ENCODE measurements around the gene BOC. TPM values are rescaled to one million over a fixed set of nuclear protein-coding genes. Genes with fewer than 3 reads are reported as not detected.

The BOC gene
- total and polyA plus RNA-seq, 2 experiments from 2014 or later = 2.1 to 4.1 TPM

- Histone ChIP-seq H3K4me2 (no peak overlapping the region), H3K79me2 (replicated peaks; ENCODE audit: insufficient read depth) (no peaks in the 10 kb centered on the region), H4K20me1 (replicated peaks; ENCODE audit: insufficient read depth) (no peaks in the 10 kb centered on the region), H3K4me1 (ENCODE audit: insufficient read depth) (no peaks in the 10 kb centered on the region), H3K9me2 (ENCODE audit: insufficient read depth) (0 out of 2 replicates have a peak, but pooled peaks cover 2% of the 10 kb centered on the region), H3K27ac (ENCODE audit: low read depth) (no peak overlapping the region), H3K36me3 (ENCODE audit: insufficient read depth) (no peaks in the 10 kb centered on the region), H2AFZ (peak overlapping the region; percentile 43; the same call in 1 of the 2 replicates), H3K27me3 (ENCODE audit: insufficient read depth) (no peaks in the 10 kb centered on the region), H3F3A (replicated peaks; ENCODE audit: low read depth) (no peaks in the 10 kb centered on the region), H3K4me3 (no peak overlapping the region)
- DNase-seq (ENCODE audit: low spot score) = peak; percentile 29
- TF ChIP-seq STAT1 (IDR thresholded peaks at IDR 0.05; ENCODE audit: unreplicated experiment) = no peak
- peak; percentile 32 to 43; a peak in 3 of 4 replicates for TF ChIP-seq CTCF (conservative IDR thresholded peaks at IDR 0.05; ENCODE audit: low read depth in 2 of 2)
- peaks cover 18% of the 10 kb centered on the region for H3K4me1 Mint-ChIP-seq
- ATAC-seq = peak; percentile 56
- no peaks in the 10 kb centered on the region for H3K9me3 Mint-ChIP-seq
- no peaks in the 10 kb centered on the region; the same call in 2 of the 3 replicates for H3K36me3 Mint-ChIP-seq (ENCODE audit: low read depth)
- peaks cover 3% of the 10 kb centered on the region for H3K27me3 Mint-ChIP-seq (ENCODE audit: insufficient read depth, low read depth, poor library complexity)
- H3K4me3 Mint-ChIP-seq = no peak overlapping the region
- H3K27ac Mint-ChIP-seq = peak overlapping the region; percentile 18
Measured at GRCh38 chr3:113275929-113276750, 64.8 kb downstream of the BOC start.

- Histone ChIP-seq H3K4me3 (no peak overlapping the region), H4K20me1 (replicated peaks; ENCODE audit: insufficient read depth) (no peaks in the 10 kb centered on the region), H3F3A (replicated peaks; ENCODE audit: low read depth) (no peaks in the 10 kb centered on the region), H3K9me2 (ENCODE audit: insufficient read depth) (0 out of 2 replicates have a peak, but pooled peaks cover 2% of the 10 kb centered on the region), H2AFZ (no peak overlapping the region), H3K36me3 (ENCODE audit: insufficient read depth) (no peaks in the 10 kb centered on the region), H3K27me3 (ENCODE audit: insufficient read depth) (no peaks in the 10 kb centered on the region), H3K27ac (ENCODE audit: low read depth) (no peak overlapping the region), H3K4me2 (no peak overlapping the region), H3K79me2 (replicated peaks; ENCODE audit: insufficient read depth) (no peaks in the 10 kb centered on the region), H3K4me1 (ENCODE audit: insufficient read depth) (no peaks in the 10 kb centered on the region)
- TF ChIP-seq JUNB (IDR thresholded peaks at IDR 0.05; ENCODE audit: unreplicated experiment) (no peak), ZNF114 (CRISPR knock-in tag; IDR thresholded peaks at IDR 0.05) (no peak), EZH2phosphoT487 (IDR thresholded peaks at IDR 0.05; ENCODE audit: unreplicated experiment) (no peak), STAT1 (IDR thresholded peaks at IDR 0.05; ENCODE audit: unreplicated experiment) (no peak), NANOG (IDR thresholded peaks at IDR 0.05; ENCODE audit: borderline replicate concordance) (no peak), POLR2AphosphoS5 (IDR thresholded peaks at IDR 0.05; ENCODE audit: low read depth) (no peak), EZH2 (IDR thresholded peaks at IDR 0.05; ENCODE audit: low read depth, unreplicated experiment) (no peak), ETS1 (IDR thresholded peaks at IDR 0.05) (no peak), ZNF331 (CRISPR knock-in tag; IDR thresholded peaks at IDR 0.05; ENCODE audit: low read depth) (no peak), CTCF (conservative IDR thresholded peaks at IDR 0.05; ENCODE audit: low read depth in 2 of 2) (no peak), CREB1 (CRISPR knock-in tag; IDR thresholded peaks at IDR 0.05; ENCODE audit: low read depth) (no peak)
- Mint-ChIP-seq H3K36me3 (ENCODE audit: low read depth) (no peaks in the 10 kb centered on the region; the same call in 2 of the 3 replicates), H3K4me3 (no peak overlapping the region), H3K27me3 (ENCODE audit: insufficient read depth, low read depth, poor library complexity) (peaks cover 3% of the 10 kb centered on the region), H3K9me3 (no peaks in the 10 kb centered on the region), H3K27ac (no peak overlapping the region), H3K4me1 (peaks cover 18% of the 10 kb centered on the region)
- DNase-seq (ENCODE audit: low spot score) = no peak
- no peak for ATAC-seq
Measured at GRCh38 chr3:113276751-113277080, 65.4 kb downstream of the BOC start.
